ENCODE results near the gene RNASE1. TPM values are rescaled to one million over a fixed set of nuclear protein-coding genes. Genes with fewer than 3 reads are reported as not detected.

RNASE1 gene
- total and polyA plus RNA-seq, 2 donors (not counting 1 experiment from before 2014, with no cell fraction given): 0.25 to 0.81 TPM

DNA sequence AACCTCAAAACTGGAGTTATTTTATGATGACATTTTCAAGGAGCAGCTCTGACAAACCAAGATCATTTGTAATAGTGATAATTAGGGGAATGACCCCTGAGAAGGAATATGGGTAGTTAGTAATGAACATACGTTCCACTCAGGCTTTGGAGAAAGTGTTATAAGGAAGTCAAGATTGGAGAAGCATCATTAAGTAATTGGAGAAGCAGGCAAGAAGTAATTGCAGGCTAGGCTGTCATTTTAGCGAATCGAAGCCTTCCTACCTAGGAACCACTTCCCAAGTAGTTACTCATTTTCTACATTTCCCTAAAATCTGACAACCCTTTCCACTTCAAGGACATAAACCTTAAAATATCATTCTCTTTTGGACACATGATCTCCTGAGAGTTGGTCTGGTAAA, 33.2 kb downstream of the RNASE1 start:
- no peak for TF ChIP-seq EZH2 (IDR thresholded peaks at IDR 0.05; ENCODE audit: borderline replicate concordance, insufficient read depth, low read depth, low read length, poor library complexity, severe bottlenecking)
- Histone ChIP-seq H3K27me3 (replicated peaks in 1 of 4; ENCODE audit: control extremely low read depth in 1 of 4, control insufficient read depth in 3 of 4, insufficient read depth in 4 of 4, low read length in 3 of 4) (no peaks in the 10 kb centered on the region), H3K9ac (ENCODE audit: low read length) (no peak overlapping the region), H3K4me1 (ENCODE audit: control insufficient read depth in 2 of 2, insufficient read depth in 2 of 2, low read length in 2 of 2) (no peaks in the 10 kb centered on the region), H4K20me1 (ENCODE audit: control insufficient read depth, insufficient read depth, low read length, poor library complexity, severe bottlenecking) (no peaks in the 10 kb centered on the region), H3K4me3 (ENCODE audit: control extremely low read depth in 1 of 5, extremely low read depth in 1 of 5, insufficient read depth in 1 of 5, low read depth in 2 of 5, low read length in 4 of 5) (no peak overlapping the region), H3K79me2 (ENCODE audit: control insufficient read depth, insufficient read depth, low read length) (no peaks in the 10 kb centered on the region), H3K27ac (ENCODE audit: low read length in 2 of 2) (no peak overlapping the region), H3K4me2 (replicated peaks; ENCODE audit: low read depth, low read length, poor library complexity, severe bottlenecking) (no peak overlapping the region), H3K9me3 (ENCODE audit: control extremely low read depth in 1 of 3, control insufficient read depth in 2 of 3, insufficient read depth in 1 of 3, low read length in 2 of 3) (no peaks in the 10 kb centered on the region), H2AFZ (ENCODE audit: insufficient read depth, low read depth, low read length, poor library complexity, severe bottlenecking) (no peak overlapping the region), H3K36me3 (replicated peaks in 1 of 2; ENCODE audit: control extremely low read depth in 1 of 2, control insufficient read depth in 1 of 2, extremely low read depth in 1 of 2, insufficient read depth in 2 of 2, low read length in 1 of 2) (no peaks in the 10 kb centered on the region)
- Mint-ChIP-seq H3K4me3 (no peak overlapping the region), H3K4me1 (peaks cover 4% of the 10 kb centered on the region), H3K9me3 (ENCODE audit: insufficient read depth) (no peaks in the 10 kb centered on the region), H3K27ac (no peak overlapping the region), H3K27me3 (peaks cover 9% of the 10 kb centered on the region)
- intact Hi-C loops (cut with micrococcal nuclease): no loop called here
- DNase-seq (no peak), ATAC-seq (ENCODE audit: low read depth) (no peak)
- POLR2A ChIA-PET: no interaction called here
- WGBS (ENCODE audit: insufficient coverage): 71% methylated on average over 1 of the region's 3 CpGs
- CTCF ChIA-PET: interaction anchor here (1.0 to 1.2 kb wide), 2 partner anchors 11 to 88 kb away, joined by 3 to 4 read pairs; no protein-coding TSS in a partner anchor

DNA sequence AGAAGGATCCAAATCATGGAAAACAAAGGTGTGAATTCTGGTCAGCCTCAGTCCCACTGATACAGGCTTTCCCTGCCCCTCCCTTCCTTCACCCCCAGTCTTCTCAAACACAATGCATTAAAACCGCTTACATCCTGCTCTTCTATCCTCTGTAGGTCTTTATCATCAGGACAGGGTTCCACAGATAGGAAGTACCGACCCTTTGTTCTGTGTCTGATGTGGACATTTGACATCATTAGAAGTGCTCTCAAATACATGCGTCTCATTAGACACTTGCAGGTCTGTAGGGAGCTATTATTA, 34.1 kb downstream of the RNASE1 start:
- CTCF ChIA-PET: interaction anchor here (1.2 kb wide), 1 partner anchor 10 kb away, joined by 4 read pairs; no protein-coding TSS in a partner anchor

More for the DNA sequence above, 34.1 kb downstream of the RNASE1 start:
- Histone ChIP-seq H3K79me2 (ENCODE audit: control insufficient read depth, insufficient read depth, low read length) (no peaks in the 10 kb centered on the region), H2AFZ (ENCODE audit: insufficient read depth, low read depth, low read length, poor library complexity, severe bottlenecking) (no peak overlapping the region), H4K20me1 (ENCODE audit: control insufficient read depth, insufficient read depth, low read length, poor library complexity, severe bottlenecking) (no peaks in the 10 kb centered on the region), H3K27ac (ENCODE audit: low read length in 2 of 2) (no peak overlapping the region), H3K27me3 (replicated peaks in 1 of 4; ENCODE audit: control extremely low read depth in 1 of 4, control insufficient read depth in 3 of 4, insufficient read depth in 4 of 4, low read length in 3 of 4) (no peaks in the 10 kb centered on the region), H3K9ac (ENCODE audit: low read length) (no peak overlapping the region), H3K4me1 (ENCODE audit: control insufficient read depth in 2 of 2, insufficient read depth in 2 of 2, low read length in 2 of 2) (no peaks in the 10 kb centered on the region), H3K9me3 (ENCODE audit: control extremely low read depth in 1 of 3, control insufficient read depth in 2 of 3, insufficient read depth in 1 of 3, low read length in 2 of 3) (no peaks in the 10 kb centered on the region), H3K4me3 (ENCODE audit: control extremely low read depth in 1 of 5, extremely low read depth in 1 of 5, insufficient read depth in 1 of 5, low read depth in 2 of 5, low read length in 4 of 5) (no peak overlapping the region), H3K36me3 (replicated peaks in 1 of 2; ENCODE audit: control extremely low read depth in 1 of 2, control insufficient read depth in 1 of 2, extremely low read depth in 1 of 2, insufficient read depth in 2 of 2, low read length in 1 of 2) (no peaks in the 10 kb centered on the region), H3K4me2 (replicated peaks; ENCODE audit: low read depth, low read length, poor library complexity, severe bottlenecking) (no peak overlapping the region)
- Mint-ChIP-seq H3K4me1 (peaks cover 4% of the 10 kb centered on the region), H3K27me3 (peaks cover 9% of the 10 kb centered on the region), H3K27ac (no peak overlapping the region), H3K4me3 (no peak overlapping the region), H3K9me3 (ENCODE audit: insufficient read depth) (no peaks in the 10 kb centered on the region)
- TF ChIP-seq CTCF (IDR thresholded peaks at IDR 0.05) (no peak), EZH2 (IDR thresholded peaks at IDR 0.05; ENCODE audit: borderline replicate concordance, insufficient read depth, low read depth, low read length, poor library complexity, severe bottlenecking) (no peak)
- ATAC-seq (ENCODE audit: low read depth): no peak
- 100% methylated on average over 1 of the region's 3 CpGs for WGBS (ENCODE audit: insufficient coverage)
- intact Hi-C loops (cut with micrococcal nuclease): no loop called here
- DNase-seq: no peak
- POLR2A ChIA-PET: no interaction called here

All from B cell (primary cell).